GM19193 (cell line): Measurements from ENCODE around the gene RNF25.

Experiments
- POLR2A ChIP-seq: IDR thresholded peaks from 4 replicates; pipeline ENCODE4 v1.6.1; 2011; ENCODE audit not compliant: insufficient read depth, insufficient read length; ENCODE audit errors: extremely low read depth

Gene RNF25

GRCh38 chr2:218671654-218672566 is at the start of gene RNF25, which contains the start of gene STK36:
RNF25 (minus strand) TSS chr2:218672002; CDS start chr2:218671970, 32 bp downstream.
STK36 (plus strand) TSS chr2:218672086; CDS start chr2:218672830, 744 bp downstream.
- TF ChIP-seq POLR2A: peak; percentile 90

- TF ChIP-seq POLR2A: no peak
Observed at GRCh38 chr2:218721488-218721887, 49.7 kb upstream of the RNF25 start.

GRCh38 chr2:218720048-218721041 is 48.5 kb upstream of the RNF25 start:
- no peak for TF ChIP-seq POLR2A

GRCh38 chr2:218719457-218719856 is 47.7 kb upstream of the RNF25 start:
- TF ChIP-seq POLR2A: no peak

GRCh38 chr2:218718058-218718457 is 46.3 kb upstream of the RNF25 start:
- no peak for TF ChIP-seq POLR2A

- no peak for TF ChIP-seq POLR2A
Observed at GRCh38 chr2:218717262-218717661, 45.5 kb upstream of the RNF25 start.

GRCh38 chr2:218716070-218716469 is 44.3 kb upstream of the RNF25 start:
- no peak for TF ChIP-seq POLR2A

GRCh38 chr2:218713922-218714321 is 42.1 kb upstream of the RNF25 start:
- no peak for TF ChIP-seq POLR2A

- no peak for TF ChIP-seq POLR2A
Observed at GRCh38 chr2:218711550-218711929, 39.7 kb upstream of the RNF25 start.

- peak; percentile 68 for TF ChIP-seq POLR2A
Observed at GRCh38 chr2:218710687-218711549, 39.1 kb upstream of the RNF25 start, which contains the start of gene TTLL4. TTLL4 (plus strand) TSS chr2:218710835; CDS start chr2:218737677, 26,842 bp downstream.

GRCh38 chr2:218710334-218710686 is 38.5 kb upstream of the RNF25 start:
- TF ChIP-seq POLR2A: no peak

- TF ChIP-seq POLR2A: no peak
Observed at GRCh38 chr2:218709908-218710307, 38.1 kb upstream of the RNF25 start.

- no peak for TF ChIP-seq POLR2A
Observed at GRCh38 chr2:218708086-218708485, 36.3 kb upstream of the RNF25 start.

- no peak for TF ChIP-seq POLR2A
Observed at GRCh38 chr2:218703341-218703740, 31.5 kb upstream of the RNF25 start.

GRCh38 chr2:218701806-218702205 is 30.0 kb upstream of the RNF25 start:
- no peak for TF ChIP-seq POLR2A

GRCh38 chr2:218698885-218699284 is 27.1 kb upstream of the RNF25 start:
- no peak for TF ChIP-seq POLR2A
